ENCODE data around the gene TMEM176B. TPM values are rescaled to one million over a fixed set of nuclear protein-coding genes. Genes with fewer than 3 reads are reported as not detected.

TMEM176B gene
- total and polyA plus RNA-seq, 7 donors = 2.2 to 15.9 (median 4.4) TPM

DNA sequence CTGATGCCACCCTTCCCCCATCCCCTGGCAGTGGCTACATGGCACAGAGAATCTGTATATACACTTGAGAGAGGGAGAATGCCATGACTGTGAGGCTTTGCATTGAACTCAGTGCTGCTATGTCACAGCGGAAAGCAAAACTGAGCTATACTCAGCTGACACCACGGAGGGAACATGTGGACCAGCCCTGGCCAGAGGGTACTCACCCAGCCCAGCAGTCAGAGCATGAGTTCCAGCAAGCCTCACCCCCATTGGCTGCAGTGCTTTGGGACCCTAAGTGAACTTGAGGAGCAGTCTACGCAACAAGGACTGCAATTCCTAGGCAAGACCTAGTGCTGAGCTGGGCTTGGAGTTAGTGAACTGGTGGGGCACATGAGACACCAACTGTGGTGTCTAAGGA lies 41.9 kb upstream of the TMEM176B start:
- no peaks in the 10 kb centered on the region for H3K27me3 ChIP-seq (ENCODE audit: insufficient read depth in 3 of 3, low read length in 2 of 3)
- H3K4me3 ChIP-seq = no peak overlapping the region
- no peaks in the 10 kb centered on the region for H3K4me1 ChIP-seq
- DNase-seq (no peak), ATAC-seq (no peak)
- H3K27ac ChIP-seq = no peak overlapping the region
- intact Hi-C loops (cut with DNase I) = no loop called here
- no peaks in the 10 kb centered on the region for H3K9me3 ChIP-seq
- WGBS, 3 donors = 91 to 92% (median 91%) methylated on average over 3 of the region's 3 CpGs
- H3K36me3 ChIP-seq (ENCODE audit: insufficient read depth in 1 of 2, low read depth in 1 of 2) = no peaks in the 10 kb centered on the region
- no peak for TF ChIP-seq CTCF (IDR thresholded peaks at IDR 0.05)

GRCh38 chr7:150838965-150839650 lies 38.9 kb upstream of the TMEM176B start:
- intact Hi-C loops (cut with DNase I) = no loop called here
- H3K27me3 ChIP-seq (ENCODE audit: insufficient read depth in 3 of 3, low read length in 2 of 3) = no peaks in the 10 kb centered on the region
- TF ChIP-seq CTCF (IDR thresholded peaks at IDR 0.05) = no peak
- no peaks in the 10 kb centered on the region for H3K9me3 ChIP-seq
- H3K27ac ChIP-seq = no peak overlapping the region
- no peak for DNase-seq
- no peaks in the 10 kb centered on the region for H3K4me1 ChIP-seq
- H3K36me3 ChIP-seq (ENCODE audit: insufficient read depth in 1 of 2, low read depth in 1 of 2) = no peaks in the 10 kb centered on the region
- WGBS, 3 donors = 74 to 83% (median 74%) methylated on average over 7 of the region's 7 CpGs
- no peak overlapping the region for H3K4me3 ChIP-seq
- ATAC-seq = no peak

DNA sequence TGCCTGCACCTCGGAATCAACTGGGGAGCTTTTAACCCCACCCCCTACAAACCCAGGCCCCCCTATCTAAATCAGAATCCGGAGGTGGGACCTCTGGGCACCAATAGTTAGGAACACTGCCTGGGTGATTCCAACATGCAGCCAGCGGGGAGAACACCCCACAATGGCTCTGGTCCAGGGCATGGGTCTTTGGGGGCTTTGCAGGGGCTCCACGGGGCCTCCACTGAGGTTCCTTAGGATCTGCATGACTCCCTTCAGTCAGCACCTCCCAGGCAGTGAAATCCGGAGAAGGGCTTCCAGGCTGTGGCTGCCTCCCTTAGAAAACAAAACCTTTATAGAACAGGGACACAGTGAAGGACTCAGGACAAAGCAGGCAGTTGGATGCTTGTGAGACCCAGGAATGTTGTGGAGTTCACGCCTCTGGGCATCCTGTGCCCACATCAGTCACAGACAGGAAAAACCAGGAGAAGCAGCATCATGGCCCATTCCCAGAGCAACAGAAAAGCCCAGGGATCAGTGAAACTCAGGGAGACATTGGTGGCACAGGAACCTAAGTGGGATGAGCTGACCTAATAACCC lies 35.6 kb upstream of the TMEM176B start:
- intact Hi-C loops (cut with DNase I) = no loop called here
- H3K27ac ChIP-seq = no peak overlapping the region
- no peak overlapping the region for H3K4me3 ChIP-seq
- TF ChIP-seq CTCF (IDR thresholded peaks at IDR 0.05) = no peak
- DNase-seq (no peak), ATAC-seq (no peak)
- H3K36me3 ChIP-seq (ENCODE audit: insufficient read depth in 1 of 2, low read depth in 1 of 2) = no peaks in the 10 kb centered on the region
- no peaks in the 10 kb centered on the region for H3K9me3 ChIP-seq
- H3K4me1 ChIP-seq = no peaks in the 10 kb centered on the region
- 70 to 83% (median 72%) methylated on average over 6 of the region's 6 CpGs for WGBS, 3 donors
- peaks cover 0 to 5% (median 0%) of the 10 kb centered on the region in 3 donors for H3K27me3 ChIP-seq (ENCODE audit: insufficient read depth in 3 of 3, low read length in 2 of 3)

- TF ChIP-seq CTCF (IDR thresholded peaks at IDR 0.05) = no peak
- DNase-seq (no peak), ATAC-seq (no peak)
- Histone ChIP-seq H3K9me3 (no peaks in the 10 kb centered on the region), H3K27me3 (ENCODE audit: insufficient read depth in 3 of 3, low read length in 2 of 3) (peaks cover 0 to 5% (median 0%) of the 10 kb centered on the region in 3 donors), H3K4me1 (no peaks in the 10 kb centered on the region), H3K27ac (no peak overlapping the region), H3K4me3 (no peak overlapping the region), H3K36me3 (ENCODE audit: insufficient read depth in 1 of 2, low read depth in 1 of 2) (no peaks in the 10 kb centered on the region)
- intact Hi-C loops (cut with DNase I) = no loop called here
- WGBS, 3 donors = 87 to 88% (median 88%) methylated on average over 1 of the region's 1 CpG
Observed at GRCh38 chr7:150835019-150835418, 34.9 kb upstream of the TMEM176B start.

All from psoas muscle (tissue), 8 donors.